NCI-H1092 (cell line): ENCODE data around the gene LCN2.
A peak's percentile ranks its signal among the peaks of the same experiment; 100 is the strongest.

ENCODE experiments used
- DNase-seq: peaks from one replicate; lab custom pipeline; 2025; lab: John Stamatoyannopoulos, UW

Gene LCN2

GRCh38 chr9:128149951-128150593 lies 819 bp downstream of the LCN2 start:
- DNase-seq = no peak

GRCh38 chr9:128150594-128151308 lies 1.5 kb downstream of the LCN2 start:
- no peak for DNase-seq

GRCh38 chr9:128151309-128152132 lies 2.3 kb downstream of the LCN2 start:
- DNase-seq = no peak

- DNase-seq = no peak
Observed at GRCh38 chr9:128152133-128153059, 3.1 kb downstream of the LCN2 start.

- DNase-seq = no peak
Observed at GRCh38 chr9:128153060-128153946, 4.0 kb downstream of the LCN2 start.

GRCh38 chr9:128153947-128154695 lies 4.9 kb downstream of the LCN2 start:
- DNase-seq = no peak

GRCh38 chr9:128155736-128156500 lies 6.7 kb downstream of the LCN2 start:
- no peak for DNase-seq

- DNase-seq = no peak
Observed at GRCh38 chr9:128159522-128159783, 10.2 kb downstream of the LCN2 start.

- peak; percentile 92 for DNase-seq
Observed at GRCh38 chr9:128159784-128160602, 10.7 kb downstream of the LCN2 start, which contains the start of gene BBLN. BBLN (plus strand) TSS chr9:128160265; CDS start chr9:128160408, 143 bp downstream.

GRCh38 chr9:128160603-128160987 lies 11.3 kb downstream of the LCN2 start:
- DNase-seq = no peak

- no peak for DNase-seq
Observed at GRCh38 chr9:128161215-128161902, 12.1 kb downstream of the LCN2 start.

GRCh38 chr9:128162215-128163026 lies 13.2 kb downstream of the LCN2 start:
- no peak for DNase-seq

- no peak for DNase-seq
Observed at GRCh38 chr9:128163027-128163515, 13.8 kb downstream of the LCN2 start.

- DNase-seq = no peak
Observed at GRCh38 chr9:128163523-128164306, 14.5 kb downstream of the LCN2 start.

- no peak for DNase-seq
Observed at GRCh38 chr9:128164307-128164885, 15.1 kb downstream of the LCN2 start.

- no peak for DNase-seq
Observed at GRCh38 chr9:128166169-128166568, 16.9 kb downstream of the LCN2 start.
